NCI-H82 (cell line): ENCODE results near the gene LMAN2.
"Not testable (repeated sequence)": the region's sequence is repeated elsewhere in the genome, so short reads cannot be mapped to it uniquely, and the experiment has no call there.

ENCODE experiments used
- DNase-seq: peaks from one replicate; lab custom pipeline; 2025; lab: John Stamatoyannopoulos, UW

The LMAN2 gene

DNA sequence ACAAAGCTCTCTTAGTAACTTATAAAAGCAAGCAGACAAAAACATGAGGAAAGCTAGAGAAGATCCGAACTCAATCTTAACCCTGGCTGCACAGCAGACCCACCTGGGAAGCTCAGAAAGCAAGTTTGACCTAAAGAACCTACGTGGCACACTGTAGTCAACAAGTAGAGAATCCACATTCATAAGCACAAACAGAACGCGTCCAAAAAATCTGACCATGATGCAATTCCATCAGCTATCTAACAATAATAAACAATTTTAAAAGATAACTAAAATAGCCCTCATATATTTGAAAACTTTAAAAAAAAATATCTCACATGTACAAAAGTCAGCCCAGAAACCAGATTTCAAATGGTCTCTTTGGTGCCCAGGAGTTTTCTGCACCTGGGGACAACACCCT lies 4.6 kb downstream of the LMAN2 start:
- DNase-seq, result no peak

- no peak for DNase-seq
Measured at GRCh38 chr5:177344891-177345290, 6.6 kb downstream of the LMAN2 start.

DNA sequence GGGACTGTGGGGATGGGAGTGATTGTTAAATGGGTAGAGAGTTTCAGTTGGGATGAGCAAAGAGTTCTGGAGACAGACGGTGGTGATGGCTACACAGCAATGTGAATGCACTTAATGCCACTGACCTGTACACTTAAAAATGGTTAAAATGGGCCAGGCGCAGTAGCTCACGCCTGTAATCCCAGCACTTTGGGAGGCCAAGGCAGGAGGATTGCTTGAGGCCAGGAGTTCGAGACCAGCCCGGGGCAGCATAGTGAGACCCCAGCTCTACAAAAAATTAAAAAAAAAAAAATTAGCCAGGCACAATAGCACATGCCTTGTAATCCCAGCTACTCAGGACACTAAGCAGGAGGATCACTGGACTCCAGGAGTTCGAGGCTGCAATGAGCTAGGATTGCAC lies 7.7 kb downstream of the LMAN2 start:
- DNase-seq, result no peak

DNA sequence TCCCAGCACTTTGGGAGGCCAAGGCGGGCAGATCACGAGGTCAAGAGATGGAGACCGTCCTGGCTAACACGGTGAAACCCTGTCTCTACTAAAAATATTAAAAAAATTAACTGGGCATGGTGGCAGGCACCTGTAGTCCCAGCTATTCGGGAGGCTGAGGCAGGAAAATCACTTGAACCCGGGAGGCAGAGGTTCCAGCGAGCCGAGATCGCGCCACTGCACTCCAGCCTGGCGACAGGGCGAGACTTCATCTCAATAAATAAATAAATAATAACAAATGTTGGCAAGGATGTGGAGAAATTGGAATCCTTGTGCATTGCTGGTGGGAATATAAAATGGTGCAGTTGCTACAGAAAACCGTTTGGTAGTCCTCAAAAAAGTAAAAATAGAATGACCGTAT lies 8.5 kb downstream of the LMAN2 start:
- not testable (repeated sequence) for DNase-seq

- no peak for DNase-seq
Measured at GRCh38 chr5:177339107-177339638, 12.3 kb downstream of the LMAN2 start.

DNA sequence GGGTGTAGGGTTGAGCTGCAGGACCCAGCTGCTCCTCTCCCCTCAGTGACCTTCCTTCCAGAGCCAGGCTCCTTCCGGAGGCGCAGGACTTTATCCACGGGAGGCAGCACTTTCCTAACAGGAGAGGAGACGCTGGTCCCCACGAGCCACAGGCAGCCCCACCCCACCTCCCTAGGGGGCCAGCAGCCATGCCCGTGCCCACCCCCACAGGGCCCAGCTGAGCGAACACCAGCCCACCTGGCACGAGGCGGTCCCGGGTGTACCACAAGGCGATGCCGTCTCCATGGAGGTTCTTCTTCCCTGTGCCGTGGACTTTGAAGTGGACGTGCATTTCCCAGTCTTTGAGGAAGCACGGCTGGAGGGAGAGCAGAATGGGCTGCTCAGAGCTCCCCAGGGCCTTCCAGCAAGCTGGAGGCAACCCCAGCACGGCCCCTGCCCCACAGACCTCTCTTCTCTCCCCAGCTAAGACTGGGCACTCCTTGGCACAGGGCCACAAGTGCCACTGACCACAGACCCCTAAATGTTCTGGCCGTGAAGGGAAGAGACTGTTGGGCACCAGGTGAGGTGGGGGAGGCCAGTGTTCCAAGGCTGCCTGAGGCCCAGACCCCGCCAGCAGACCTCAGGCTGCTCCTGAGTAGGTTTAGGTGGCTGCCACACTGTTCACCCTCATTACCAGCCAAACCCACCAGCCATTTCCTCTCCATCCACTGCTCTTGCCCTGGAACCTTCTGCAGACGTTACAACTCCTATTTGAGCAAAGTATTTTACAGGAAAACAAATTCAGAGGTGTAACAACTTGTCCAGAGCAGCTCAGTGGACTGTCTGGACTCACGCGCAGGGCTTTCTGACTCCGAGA lies 13.0 kb downstream of the LMAN2 start:
- DNase-seq, result no peak

- no peak for DNase-seq
Measured at GRCh38 chr5:177336603-177337494, 14.6 kb downstream of the LMAN2 start.

DNA sequence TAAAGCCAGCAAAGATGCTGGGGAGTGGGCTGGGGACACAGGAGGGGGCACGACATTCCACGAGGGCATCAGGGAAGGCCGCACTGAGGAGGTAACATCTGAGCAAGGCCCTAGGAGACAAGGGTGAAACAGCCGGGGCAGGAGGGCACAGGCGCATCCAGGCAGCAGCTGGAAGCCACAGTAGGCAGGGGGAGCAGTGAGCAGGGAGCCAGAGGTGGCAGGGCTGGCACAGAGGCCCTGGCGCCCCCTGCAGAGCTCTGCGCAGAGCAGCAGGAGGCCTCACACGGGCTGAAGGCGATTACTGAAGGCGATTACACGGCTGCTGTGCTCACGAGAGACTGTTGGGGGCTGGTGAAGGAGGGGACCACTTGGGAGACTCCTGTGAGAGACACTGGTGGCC lies 15.4 kb downstream of the LMAN2 start:
- DNase-seq, result peak; percentile 46

GRCh38 chr5:177335701-177336065 lies 15.8 kb downstream of the LMAN2 start:
- no peak for DNase-seq

DNA sequence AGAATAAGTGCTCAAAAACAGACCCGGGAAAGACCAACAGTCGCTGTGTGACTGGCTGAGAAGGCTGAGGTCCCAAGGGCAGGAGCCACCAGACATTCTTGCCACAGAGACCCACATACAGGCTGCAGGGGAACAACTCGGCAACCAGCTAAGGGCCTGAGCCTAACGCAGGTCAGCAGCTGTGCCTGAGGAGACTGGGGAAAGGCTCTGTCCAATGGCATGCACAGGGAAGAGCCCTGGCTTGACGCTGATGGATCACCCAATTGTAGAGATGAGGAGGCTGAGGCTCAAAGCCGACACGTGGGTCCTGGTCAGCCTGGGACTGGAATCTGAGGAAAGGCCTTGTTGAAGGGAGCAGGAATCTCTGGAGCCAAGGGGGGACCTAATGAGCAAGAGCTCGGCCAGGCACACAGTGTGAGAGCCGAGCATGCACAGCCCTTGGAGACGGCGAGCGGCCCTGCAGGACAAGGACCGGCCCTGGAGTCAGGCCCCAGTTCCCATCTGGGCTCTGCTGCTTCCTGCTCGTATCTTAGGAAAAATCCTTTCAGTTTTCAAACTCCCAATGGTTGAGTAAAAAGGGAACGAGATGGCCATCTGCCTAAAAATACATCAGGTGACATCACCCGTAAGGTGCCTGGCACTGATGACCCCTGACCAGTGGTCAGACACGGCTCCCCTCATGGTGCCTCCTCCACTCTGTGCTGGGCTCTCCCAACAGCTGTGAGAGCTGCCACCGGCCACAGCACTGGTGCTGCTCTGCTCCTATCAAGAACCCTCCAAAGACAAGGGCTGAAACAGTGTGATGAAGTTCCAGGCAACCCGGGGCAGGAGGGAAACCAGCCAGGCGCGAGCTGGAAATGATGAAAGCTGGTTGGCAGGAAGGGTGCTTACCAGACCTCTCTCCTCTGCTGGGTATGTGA lies 16.4 kb downstream of the LMAN2 start:
- DNase-seq, result no peak

DNA sequence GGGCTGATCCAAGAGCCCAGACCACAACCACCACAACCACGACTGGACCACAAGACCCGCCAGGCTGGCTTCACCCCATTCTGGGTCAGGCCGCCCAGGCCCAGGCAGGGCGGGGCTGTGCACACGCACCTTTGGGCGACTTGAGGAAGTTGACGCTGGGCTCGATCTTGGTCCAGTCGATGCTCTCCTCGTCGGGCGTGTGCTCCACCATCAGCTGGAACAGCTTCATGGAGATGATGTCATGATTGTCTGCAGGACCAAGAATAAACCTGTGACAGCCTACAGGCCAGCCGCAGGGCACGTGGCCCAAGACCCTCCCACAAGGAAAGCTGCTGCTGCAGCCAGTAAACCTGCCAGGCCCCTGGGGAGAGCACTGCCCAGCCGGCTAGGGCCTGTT lies 17.3 kb downstream of the LMAN2 start:
- DNase-seq, result no peak

- DNase-seq, result no peak
Measured at GRCh38 chr5:177333420-177334154, 17.9 kb downstream of the LMAN2 start.

DNA sequence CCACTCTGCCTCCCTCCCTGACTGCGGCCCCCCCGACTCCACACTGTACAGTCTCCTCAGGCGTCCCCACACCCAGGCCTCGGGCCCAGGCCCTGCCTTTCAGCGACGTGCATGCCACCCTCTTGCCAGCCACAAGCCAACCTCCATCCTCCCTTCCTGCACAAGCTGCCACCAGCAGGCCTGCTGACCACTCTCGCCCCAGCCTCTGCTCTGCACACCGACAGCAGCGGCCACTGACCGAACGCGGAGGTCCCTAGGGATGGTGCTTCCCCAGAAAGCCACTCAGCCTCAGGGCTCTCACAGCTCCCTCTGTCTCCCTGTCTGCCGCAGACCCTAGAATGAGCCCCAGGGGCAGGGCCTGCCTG lies 18.6 kb downstream of the LMAN2 start:
- no peak for DNase-seq

GRCh38 chr5:177332031-177332895 lies 19.2 kb downstream of the LMAN2 start:
- no peak for DNase-seq

DNA sequence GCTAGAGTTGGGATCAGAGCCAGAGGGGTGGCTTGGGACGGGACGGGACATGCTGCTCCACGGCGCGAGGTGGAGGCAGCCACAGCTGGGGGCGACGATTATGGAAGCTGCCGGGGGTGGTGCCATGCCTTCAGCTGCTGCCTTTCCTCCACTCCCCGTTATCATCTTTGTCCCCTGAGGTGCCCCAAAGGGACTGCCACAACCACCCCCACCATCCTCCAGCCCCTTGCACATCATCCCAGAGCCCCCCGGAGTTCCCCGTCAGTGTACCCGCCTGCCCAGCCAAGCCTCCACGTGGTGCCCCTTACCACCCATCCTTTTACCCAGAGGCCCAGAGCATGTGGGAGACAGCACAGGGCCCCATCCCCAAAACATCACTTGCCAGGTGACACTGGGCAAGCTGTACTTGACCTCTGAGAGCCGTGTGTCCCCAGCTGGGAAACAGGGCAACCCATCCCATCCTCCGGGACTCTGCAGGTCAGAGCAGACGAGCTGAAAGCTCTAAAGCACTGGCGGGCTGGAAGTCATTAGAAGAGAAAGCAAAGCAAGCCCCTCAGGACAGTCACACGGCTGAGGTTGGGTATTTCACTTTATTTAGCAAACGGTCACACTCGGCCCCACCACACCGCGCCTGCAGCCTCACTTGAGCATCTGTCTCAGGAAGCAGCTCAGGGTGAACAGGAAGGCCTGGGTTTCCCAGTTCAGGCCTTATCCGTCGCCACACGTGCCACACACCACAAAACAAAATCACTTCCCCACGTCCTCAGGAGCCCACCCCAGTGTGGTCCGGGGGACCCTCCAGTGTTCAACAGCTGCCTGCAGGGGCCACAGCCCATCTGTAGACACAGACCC lies 20.3 kb downstream of the LMAN2 start:
- no peak for DNase-seq

DNA sequence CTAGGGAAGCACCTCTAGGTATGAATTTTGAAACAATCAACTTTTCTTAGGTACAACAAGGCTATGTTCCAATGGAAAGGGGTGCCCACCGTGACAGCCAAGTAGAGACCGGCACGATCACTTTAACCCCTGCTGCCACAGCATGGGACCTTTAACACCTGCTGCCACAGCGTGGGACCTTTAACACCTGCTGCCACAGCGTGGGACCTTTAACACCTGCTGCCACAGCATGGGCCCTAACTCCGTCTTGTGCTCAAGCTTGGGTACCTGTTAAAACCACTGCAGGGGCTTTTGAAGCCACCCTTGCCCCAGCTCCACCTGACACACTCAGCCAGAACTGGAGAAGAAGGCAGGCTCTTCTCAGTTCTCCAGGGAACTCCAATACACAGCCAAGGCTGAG lies 21.6 kb downstream of the LMAN2 start:
- DNase-seq, result no peak

DNA sequence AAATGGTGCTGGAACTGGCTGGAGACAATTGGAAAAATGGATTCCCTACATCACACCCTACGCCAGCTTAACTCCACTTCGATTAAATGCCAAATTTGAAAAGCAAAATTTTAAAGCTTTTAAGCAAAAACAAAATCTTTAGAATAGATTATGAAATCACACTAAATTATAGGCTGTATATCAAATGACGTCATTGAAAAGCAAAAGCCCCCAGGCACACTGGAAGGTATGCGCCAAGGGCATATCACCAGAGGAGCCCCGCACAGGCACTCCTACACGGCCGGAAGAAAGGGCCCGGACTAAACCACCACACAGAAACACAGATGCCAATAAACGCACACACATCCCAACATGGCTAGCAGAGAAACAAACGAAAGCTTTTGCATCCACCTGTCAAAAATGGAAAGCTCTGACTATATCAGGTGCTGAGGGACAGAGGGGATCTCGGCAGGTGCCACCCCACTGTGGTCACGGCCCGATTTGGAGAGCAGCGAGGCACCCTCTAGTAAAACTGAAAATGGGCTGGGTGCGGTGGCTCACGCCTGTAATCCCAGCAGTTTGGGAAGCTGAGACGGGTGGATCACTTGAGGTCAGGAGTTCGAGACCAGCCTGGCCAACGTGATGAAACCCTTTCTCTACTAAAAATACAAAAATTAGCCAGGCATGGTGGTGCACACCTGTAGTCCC lies 22.8 kb downstream of the LMAN2 start:
- no peak for DNase-seq
